ENCODE measurements around the gene SLC16A7.

The SLC16A7 gene

DNA sequence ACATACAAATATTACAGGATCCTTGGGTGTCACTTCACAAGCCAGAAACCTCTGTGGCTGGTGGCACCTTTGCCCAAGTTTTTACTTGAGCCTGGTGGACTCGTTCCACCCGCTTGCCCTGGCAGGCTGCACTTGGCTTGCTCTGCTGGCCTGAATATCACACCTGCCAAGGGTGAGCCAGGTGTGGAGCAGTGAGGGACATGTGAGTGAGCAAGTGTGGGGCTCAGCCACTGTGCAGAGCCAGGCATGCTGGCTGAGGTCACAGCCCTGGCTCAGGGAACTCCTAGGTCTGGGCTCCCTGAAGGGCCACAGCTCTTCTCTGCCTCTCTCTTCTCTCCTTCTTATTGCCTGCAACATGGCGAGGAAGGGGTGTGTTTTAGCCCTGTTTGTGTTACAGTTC, 82.0 kb downstream of the SLC16A7 start:
- DNase-seq: no peak

DNA sequence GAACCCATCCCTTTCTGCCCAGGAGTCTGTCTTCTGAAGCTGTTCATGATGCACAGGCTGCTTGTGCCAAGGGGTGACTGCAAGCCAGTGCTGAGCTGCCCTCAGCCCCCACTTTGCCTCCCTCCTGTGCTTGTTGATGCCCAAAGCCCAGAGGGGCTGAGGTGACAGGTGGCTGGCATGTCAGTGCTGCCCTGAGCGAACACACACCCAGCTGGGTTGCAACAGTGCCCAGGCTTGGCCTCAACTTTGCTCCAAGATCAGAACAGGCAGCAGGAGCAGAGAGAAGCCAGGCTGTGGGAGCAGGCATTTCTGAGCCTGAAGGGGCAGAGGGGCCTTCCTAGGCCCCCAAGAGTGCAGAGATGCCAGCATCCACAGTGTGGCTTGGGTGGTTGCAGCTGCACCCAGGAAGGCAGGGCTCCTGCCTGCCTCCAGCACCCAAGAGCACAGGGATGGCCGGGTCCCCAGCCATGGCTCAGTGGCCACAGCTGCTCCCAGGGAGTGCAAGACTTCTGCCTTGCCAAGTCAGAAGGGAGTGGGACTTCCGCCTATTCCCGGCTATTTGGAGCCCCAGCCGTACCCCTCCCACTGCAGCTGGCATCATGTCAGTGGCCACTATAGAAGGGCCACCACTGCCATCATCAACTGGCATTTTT, 83.1 kb downstream of the SLC16A7 start:
- DNase-seq: no peak

GRCh38 chr12:59689776-59690175, 93.9 kb downstream of the SLC16A7 start:
- peak; percentile 35 for DNase-seq

DNA sequence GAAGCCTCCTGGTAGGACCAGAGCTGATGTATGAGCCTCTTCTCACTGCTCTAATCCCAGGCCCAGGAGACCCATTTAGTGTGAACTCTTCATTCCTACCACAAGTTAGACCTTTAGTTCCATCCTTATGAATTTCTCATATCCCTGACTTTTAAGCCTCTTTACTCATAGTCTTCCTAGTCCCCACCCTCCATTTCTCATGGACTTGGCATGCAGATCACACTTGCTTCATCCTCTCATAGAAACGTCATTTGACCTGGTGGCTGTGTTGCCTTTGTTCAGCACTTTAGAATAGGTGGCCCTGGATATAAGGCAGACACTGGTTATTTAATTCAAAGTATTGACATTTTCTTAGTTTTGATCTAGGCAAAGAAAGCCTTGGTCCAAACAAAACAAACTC, 99.5 kb downstream of the SLC16A7 start:
- peak; percentile 77 for DNase-seq

GRCh38 chr12:59698600-59698999, 102.8 kb downstream of the SLC16A7 start:
- DNase-seq: peak; percentile 62

GRCh38 chr12:59699421-59700152, 103.8 kb downstream of the SLC16A7 start:
- peak; percentile 62 for DNase-seq

GRCh38 chr12:59700153-59700450, 104.3 kb downstream of the SLC16A7 start:
- no peak for DNase-seq

- peak; percentile 66 for DNase-seq
Measured at GRCh38 chr12:59708064-59708463, 112.2 kb downstream of the SLC16A7 start.

- DNase-seq: peak; percentile 13
Measured at GRCh38 chr12:59708484-59708883, 112.7 kb downstream of the SLC16A7 start.

DNA sequence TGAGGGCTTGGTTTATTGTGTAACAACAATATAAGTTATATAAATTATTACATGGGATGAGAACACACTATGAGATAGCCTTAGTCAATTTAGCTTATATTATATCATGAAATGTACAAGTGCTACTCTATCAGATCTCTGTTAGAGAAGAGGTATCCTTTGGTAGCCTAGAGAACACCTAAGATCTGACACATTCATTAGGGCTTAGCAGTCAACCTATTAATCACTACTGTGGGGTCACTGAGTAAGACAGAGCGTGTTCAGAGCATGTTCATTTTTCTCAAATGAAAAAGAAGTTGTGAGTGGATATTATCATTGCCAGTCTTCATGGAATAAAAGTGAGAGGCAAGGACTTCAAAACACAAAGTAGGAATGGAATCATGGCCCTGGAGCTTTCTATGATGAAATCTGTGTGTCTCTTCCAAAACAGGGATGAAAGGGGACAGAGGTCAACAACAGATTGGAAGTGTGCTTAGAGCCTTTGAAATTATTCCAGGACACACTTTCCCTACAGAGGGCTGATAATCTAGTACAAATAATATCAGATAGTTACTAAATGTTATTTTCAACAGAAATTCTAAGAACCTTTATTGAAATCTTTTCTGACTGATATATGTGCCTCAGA, 114.3 kb downstream of the SLC16A7 start:
- DNase-seq: no peak

- no peak for DNase-seq
Measured at GRCh38 chr12:59710964-59711363, 115.1 kb downstream of the SLC16A7 start.

GRCh38 chr12:59715434-59715833, 119.6 kb downstream of the SLC16A7 start:
- no peak for DNase-seq

DNA sequence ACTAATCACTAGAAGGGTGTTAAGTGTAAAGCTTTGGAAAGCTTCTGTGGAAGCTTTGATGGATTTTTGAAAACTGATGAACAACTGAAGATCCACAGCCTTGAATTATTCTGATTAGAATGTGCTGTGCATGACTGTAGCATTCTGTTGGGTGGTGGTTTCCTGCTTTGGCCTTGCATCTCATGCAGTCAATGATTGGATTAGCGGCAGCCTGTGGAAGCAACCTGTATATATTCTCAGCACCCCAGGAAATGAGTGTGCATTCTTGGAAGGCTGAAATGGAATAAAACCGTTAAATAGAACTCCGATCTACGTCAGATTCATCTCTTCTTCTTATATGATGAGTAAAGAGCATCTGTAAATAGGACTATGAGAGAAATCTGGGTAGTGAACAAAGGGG, 120.2 kb downstream of the SLC16A7 start:
- no peak for DNase-seq

DNA sequence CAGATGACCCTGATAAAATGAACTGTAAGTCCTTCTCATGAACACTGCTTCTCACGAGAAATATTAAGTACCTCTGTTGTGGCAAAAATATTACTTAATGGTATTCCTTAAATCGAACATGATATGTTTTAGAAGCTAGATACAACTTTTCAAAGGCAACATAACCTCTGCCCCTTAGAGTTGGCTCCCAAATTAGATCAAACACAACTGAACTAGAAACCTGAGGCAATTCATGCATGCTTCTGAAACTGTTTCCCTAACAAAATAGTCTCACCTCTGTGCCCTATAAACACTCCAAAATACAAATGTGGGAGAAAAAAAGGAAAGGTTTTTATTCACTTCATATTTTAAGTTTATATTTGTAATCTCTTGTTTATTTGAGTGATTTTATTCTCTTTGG, 121.6 kb downstream of the SLC16A7 start:
- DNase-seq: no peak

DNA sequence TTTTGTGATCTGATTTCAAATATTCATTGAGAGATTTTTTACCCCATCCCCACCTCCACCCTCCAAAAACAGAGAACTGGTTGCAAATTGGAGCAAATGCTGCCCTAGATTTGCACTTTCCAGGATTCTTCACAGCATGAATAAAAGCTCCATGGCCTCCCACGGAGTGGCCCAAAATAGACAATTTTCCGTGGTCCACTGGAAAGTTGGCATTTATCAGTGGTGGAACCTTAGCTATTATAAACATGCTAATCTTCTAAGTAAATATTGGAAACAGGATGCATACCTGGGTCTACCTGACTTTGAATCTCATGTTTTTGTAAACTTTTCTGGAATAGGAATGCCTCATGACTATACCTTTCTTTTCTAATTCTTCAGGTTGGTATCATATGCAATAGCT, 123.9 kb downstream of the SLC16A7 start:
- DNase-seq: no peak

DNA sequence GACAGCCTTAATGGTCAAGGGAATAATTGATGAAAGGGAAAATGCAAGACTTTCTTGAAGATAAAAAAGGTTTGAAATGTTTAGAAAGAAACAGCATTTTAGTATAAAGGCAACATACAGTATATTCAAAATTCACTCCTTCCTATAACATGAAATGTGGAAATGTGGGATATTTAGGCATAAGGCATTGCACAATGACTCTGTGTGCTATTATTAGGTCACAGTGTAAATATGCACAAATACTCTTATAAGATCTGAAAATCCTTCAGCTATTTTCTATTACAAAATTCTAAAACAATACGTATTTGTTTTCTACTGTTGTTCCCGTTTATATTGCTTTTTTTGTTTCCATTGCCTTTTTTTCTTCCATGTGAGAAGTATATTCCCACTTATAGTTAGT, 127.7 kb downstream of the SLC16A7 start:
- DNase-seq: no peak

- DNase-seq: no peak
Measured at GRCh38 chr12:59724011-59724695, 128.3 kb downstream of the SLC16A7 start.

DNA sequence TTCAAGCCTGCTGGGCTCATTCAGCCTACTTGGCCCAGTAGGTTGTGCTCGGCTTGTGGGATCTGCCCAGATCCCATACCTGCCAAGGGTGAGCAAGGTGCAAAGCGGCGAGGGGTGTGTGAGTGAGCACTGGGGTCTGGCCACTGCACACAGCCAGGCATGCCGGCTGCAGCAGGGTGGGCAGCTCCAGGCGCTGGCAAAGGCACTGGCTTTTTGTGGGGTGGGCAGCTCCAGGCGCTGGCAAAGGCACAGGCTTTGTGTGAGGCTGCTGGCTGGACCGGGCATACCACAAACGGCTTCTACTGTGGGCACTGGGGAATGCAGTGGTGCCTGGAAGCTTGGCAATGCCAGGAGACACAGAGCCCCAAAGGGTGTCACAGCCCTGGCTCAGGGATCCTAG, 137.4 kb downstream of the SLC16A7 start:
- DNase-seq: no peak

DNA sequence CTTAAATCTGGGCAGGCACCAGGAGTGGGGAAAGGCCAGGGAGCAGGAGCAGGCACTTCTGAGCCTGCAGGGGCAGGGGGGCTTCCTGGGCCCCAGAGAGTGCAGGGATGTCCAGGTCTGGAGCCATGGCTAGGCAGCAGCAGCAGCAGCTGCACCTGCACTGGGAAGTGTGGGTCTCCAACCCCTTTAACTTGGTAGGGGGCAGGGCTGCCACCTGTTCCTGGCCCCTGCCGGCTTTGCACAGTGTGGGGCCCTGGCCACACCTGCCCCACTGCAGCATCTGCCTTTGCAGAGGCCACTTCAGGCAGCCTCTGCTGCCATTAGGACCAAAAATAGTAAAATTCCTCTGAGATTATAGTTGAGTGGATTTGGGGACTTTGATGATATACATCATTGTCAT, 138.5 kb downstream of the SLC16A7 start:
- no peak for DNase-seq

- DNase-seq: no peak
Measured at GRCh38 chr12:59735231-59735630, 139.4 kb downstream of the SLC16A7 start.

- DNase-seq: no peak
Measured at GRCh38 chr12:59736359-59736758, 140.5 kb downstream of the SLC16A7 start.

- peak; percentile 93 for DNase-seq
Measured at GRCh38 chr12:59736786-59737185, 141.0 kb downstream of the SLC16A7 start.

DNA sequence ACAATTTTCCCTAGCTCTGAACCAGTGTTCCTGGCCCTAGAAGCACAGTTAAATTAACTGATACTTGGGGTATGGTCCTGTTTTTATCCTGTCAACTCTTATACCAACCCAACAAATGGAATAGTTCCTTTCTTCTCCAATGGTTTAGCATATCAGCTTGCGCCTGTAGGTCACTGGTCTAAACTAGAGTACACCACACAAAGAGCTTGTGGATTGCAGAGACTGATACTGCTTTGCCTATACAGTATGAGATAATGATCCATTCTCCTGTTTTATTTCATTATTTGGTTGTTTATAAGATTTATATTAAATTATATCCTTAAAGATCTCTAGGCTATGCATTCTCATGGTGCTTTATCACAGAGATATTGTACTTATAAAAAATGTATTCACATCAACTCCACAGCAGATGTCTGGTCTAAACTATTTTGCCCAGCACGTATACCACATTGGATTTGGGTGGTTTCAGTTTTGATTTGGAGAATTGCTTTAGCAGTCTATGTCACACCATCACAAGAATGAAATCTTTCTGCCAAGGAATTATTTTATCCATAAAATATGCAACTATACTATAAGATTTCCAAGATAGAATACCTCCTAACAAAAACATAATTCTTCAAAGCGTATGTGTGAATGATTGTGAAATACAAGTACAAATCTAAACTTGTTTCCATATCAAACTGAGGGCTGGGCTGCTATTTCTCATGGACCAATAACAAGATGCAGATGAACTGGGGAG, 142.1 kb downstream of the SLC16A7 start:
- DNase-seq: peak; percentile 42

Data from EL (cell line).